Endothelial cell of umbilical vein (primary cell): Measurements from ENCODE around the gene C20orf173.

Source experiments
- CTCF ChIP-seq, 2 donors: IDR thresholded peaks; 1 replicate in 1 of 2; 2 replicates in 1 of 2; pipeline ENCODE4 v1.5.1; 2011; ENCODE audit warnings: low read length in 2 of 2, mild to moderate bottlenecking in 2 of 2, moderate library complexity in 2 of 2, control low read depth in 1 of 2, inconsistent platforms in 1 of 2, low read depth in 1 of 2; ENCODE audit not compliant: insufficient read depth in 1 of 2; ENCODE audit errors: extremely low read depth in 1 of 2
- EZH2 ChIP-seq: IDR thresholded peaks from 2 replicates; pipeline ENCODE4 v1.6.1; 2012; ENCODE audit warnings: borderline replicate concordance, low read depth, mild to moderate bottlenecking, moderate library complexity, low read length, inconsistent platforms; ENCODE audit not compliant: severe bottlenecking
- GATA2 ChIP-seq: IDR thresholded peaks from 2 replicates; pipeline ENCODE4 v1.7.0; 2011; ENCODE audit warnings: low read depth, mild to moderate bottlenecking, moderate library complexity, mixed read lengths, low read length; ENCODE audit not compliant: insufficient read length, insufficient read depth
- MAX ChIP-seq: IDR thresholded peaks from 2 replicates; pipeline ENCODE4 v1.6.1; 2011; ENCODE audit not compliant: insufficient read depth, insufficient read length
- POLR2A ChIP-seq: IDR thresholded peaks from 2 replicates; pipeline ENCODE4 v1.6.1; 2012; ENCODE audit warnings: low read depth, mild to moderate bottlenecking, control low read depth, low read length
- POLR2AphosphoS5 ChIP-seq: IDR thresholded peaks from 2 replicates; pipeline ENCODE4 v1.6.1; 2012; ENCODE audit warnings: low read depth, mild to moderate bottlenecking, control low read depth, low read length, moderate library complexity; ENCODE audit not compliant: insufficient read depth

GRCh38 chr20:35539756-35540212, 10.3 kb upstream of the C20orf173 start:
- TF ChIP-seq EZH2 (no peak), CTCF (IDR thresholded peaks at IDR 0.05; ENCODE audit: extremely low read depth in 1 of 2, insufficient read depth in 1 of 2, low read depth in 1 of 2, low read length in 2 of 2) (no peak), GATA2 (no peak), POLR2A (no peak), POLR2AphosphoS5 (no peak), MAX (no peak)
